Measurements from ENCODE around the gene TMEM14A. TPM values are rescaled to one million over a fixed set of nuclear protein-coding genes. Genes with fewer than 3 reads are reported as not detected.
"Not testable (repeated sequence)": the region's sequence is repeated elsewhere in the genome, so short reads cannot be mapped to it uniquely, and the experiment has no call there.

TMEM14A gene
- total and polyA plus RNA-seq, 4 donors, result 25.3 to 79.3 (median 31.7) TPM

DNA sequence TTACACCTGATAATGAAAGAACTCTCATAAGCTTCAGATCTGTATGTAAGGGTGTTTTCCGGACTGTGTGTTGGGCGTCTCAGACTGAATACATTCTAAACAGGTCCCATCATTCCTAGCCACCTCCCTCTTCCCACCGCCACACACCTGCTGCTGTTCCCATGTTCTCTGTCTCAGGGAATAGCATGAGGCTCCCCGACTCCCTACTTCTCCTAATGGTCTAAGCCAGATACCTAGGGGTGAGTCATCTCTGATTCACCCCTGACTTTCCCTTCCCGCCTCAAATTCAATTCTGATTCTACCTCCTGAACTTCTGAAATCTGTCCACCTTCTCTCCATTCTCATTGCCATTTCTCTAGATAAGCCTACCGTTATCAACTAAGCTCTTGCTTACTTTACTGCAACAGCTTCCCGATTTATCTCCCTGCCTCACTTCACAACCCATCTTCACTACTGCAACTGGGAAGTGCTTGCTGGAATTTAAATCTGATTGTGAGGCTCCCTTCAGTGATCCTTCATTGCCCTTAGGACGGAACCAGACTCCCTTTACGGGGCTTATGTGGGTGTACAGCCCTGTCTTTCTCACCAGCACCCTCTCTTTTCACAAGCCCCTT, 1.6 kb downstream of the TMEM14A start:
- no peaks in the 10 kb centered on the region for H3K4me1 ChIP-seq (ENCODE audit: control insufficient read depth in 1 of 2, insufficient read depth in 2 of 2, low read length in 2 of 2)
- H3K27ac ChIP-seq (ENCODE audit: low read depth in 1 of 2, low read length in 2 of 2), result no peak overlapping the region
- WGBS, 2 donors, result 86 to 93% methylated on average over 9 of the region's 9 CpGs
- H3K4me3 ChIP-seq (ENCODE audit: low read length in 2 of 2), result no peak overlapping the region
- H3K36me3 ChIP-seq (ENCODE audit: control insufficient read depth in 1 of 2, insufficient read depth in 2 of 2, low read length in 1 of 2), result no peaks in the 10 kb centered on the region
- DNase-seq, result no peak
- intact Hi-C loops (cut with DNase I), result no loop called here
- no peaks in the 10 kb centered on the region for H3K27me3 ChIP-seq (ENCODE audit: control insufficient read depth in 1 of 2, insufficient read depth in 2 of 2, low read length in 1 of 2)
- no peaks in the 10 kb centered on the region for H3K9me3 ChIP-seq (ENCODE audit: control insufficient read depth, low read length)
- no peak for ATAC-seq (ENCODE audit: low FRiP score)

DNA sequence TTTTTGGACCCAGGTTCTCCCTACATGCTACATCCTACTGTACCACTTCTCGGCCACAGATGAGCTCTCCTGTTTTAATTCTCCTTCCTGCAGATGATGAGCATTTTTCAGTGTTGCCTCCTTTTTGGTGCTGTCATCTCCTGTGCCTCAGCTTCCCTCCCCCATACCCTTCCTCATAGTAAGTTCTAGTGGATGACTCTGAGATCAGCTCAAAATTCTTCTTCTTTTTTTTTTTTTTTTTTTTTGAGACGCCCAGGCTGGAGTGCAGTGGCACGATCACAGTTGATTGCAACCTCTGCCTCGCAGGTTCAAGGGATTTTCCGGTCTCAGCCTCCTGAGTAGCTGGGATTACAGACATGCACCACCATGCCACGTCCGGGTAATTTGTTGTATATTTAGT, 3.8 kb downstream of the TMEM14A start:
- no peaks in the 10 kb centered on the region for H3K4me1 ChIP-seq (ENCODE audit: control insufficient read depth in 1 of 2, insufficient read depth in 2 of 2, low read length in 2 of 2)
- H3K36me3 ChIP-seq (ENCODE audit: control insufficient read depth in 1 of 2, insufficient read depth in 2 of 2, low read length in 1 of 2), result no peaks in the 10 kb centered on the region
- no peak overlapping the region for H3K4me3 ChIP-seq (ENCODE audit: low read length in 2 of 2)
- H3K27ac ChIP-seq (ENCODE audit: low read depth in 1 of 2, low read length in 2 of 2), result no peak overlapping the region
- no peaks in the 10 kb centered on the region for H3K9me3 ChIP-seq (ENCODE audit: control insufficient read depth, low read length)
- 76 to 85% methylated on average over 7 of the region's 7 CpGs for WGBS, 2 donors
- ATAC-seq (ENCODE audit: low FRiP score) (no peak), DNase-seq (no peak)
- no peaks in the 10 kb centered on the region for H3K27me3 ChIP-seq (ENCODE audit: control insufficient read depth in 1 of 2, insufficient read depth in 2 of 2, low read length in 1 of 2)
- intact Hi-C loops (cut with DNase I), result no loop called here

DNA sequence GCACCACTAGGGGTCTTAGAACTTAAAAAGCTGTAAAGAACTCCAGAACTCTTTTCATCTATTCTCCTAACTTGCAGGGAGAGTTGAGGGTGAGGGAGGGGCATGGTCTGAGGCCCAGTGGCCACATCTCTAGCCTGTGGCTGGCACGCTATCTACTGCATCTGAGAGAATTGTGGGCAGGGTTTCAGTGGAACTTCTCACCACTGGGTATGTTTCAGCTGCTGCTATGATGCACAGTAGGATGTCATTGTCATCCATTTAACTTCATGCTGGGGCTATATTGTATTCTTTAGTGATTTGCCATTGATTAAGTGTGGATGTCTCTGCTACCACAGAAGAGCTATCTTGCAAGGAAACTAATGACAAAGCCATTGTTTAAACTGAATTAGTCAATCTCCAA, 4.5 kb downstream of the TMEM14A start:
- H3K27ac ChIP-seq (ENCODE audit: low read depth in 1 of 2, low read length in 2 of 2), result no peak overlapping the region
- ATAC-seq (ENCODE audit: low FRiP score) (no peak), DNase-seq (no peak)
- intact Hi-C loops (cut with DNase I), result no loop called here
- no peaks in the 10 kb centered on the region for H3K36me3 ChIP-seq (ENCODE audit: control insufficient read depth in 1 of 2, insufficient read depth in 2 of 2, low read length in 1 of 2)
- no peaks in the 10 kb centered on the region for H3K4me1 ChIP-seq (ENCODE audit: control insufficient read depth in 1 of 2, insufficient read depth in 2 of 2, low read length in 2 of 2)
- no peak overlapping the region for H3K4me3 ChIP-seq (ENCODE audit: low read length in 2 of 2)
- no peaks in the 10 kb centered on the region for H3K27me3 ChIP-seq (ENCODE audit: control insufficient read depth in 1 of 2, insufficient read depth in 2 of 2, low read length in 1 of 2)
- WGBS, 2 donors, result 93 to 96% methylated on average over 1 of the region's 1 CpG
- H3K9me3 ChIP-seq (ENCODE audit: control insufficient read depth, low read length), result no peaks in the 10 kb centered on the region

DNA sequence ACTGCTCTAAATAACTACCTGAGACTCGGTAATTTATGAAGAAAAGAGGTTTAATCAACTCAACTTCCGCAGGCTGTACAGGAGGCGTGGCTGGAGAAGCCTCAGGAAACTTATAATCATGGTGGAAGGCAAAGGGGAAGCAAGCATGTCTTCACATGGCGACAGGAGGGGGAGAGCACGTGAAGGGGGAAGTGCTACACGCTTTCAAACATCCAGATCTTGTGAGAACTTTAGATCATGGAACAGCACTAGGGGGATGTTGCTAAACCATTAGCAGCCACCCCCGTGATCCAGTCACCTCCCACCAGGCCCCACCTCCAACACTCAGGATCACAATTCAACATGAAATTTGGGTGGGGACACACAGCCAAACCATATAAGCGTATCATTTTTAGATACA, 5.7 kb downstream of the TMEM14A start:
- DNase-seq; H3K4me1 ChIP-seq (ENCODE audit: control insufficient read depth in 1 of 2, insufficient read depth in 2 of 2, low read length in 2 of 2); ATAC-seq (ENCODE audit: low FRiP score); intact Hi-C loops (cut with DNase I); H3K27me3 ChIP-seq (ENCODE audit: control insufficient read depth in 1 of 2, insufficient read depth in 2 of 2, low read length in 1 of 2); H3K36me3 ChIP-seq (ENCODE audit: control insufficient read depth in 1 of 2, insufficient read depth in 2 of 2, low read length in 1 of 2); H3K27ac ChIP-seq (ENCODE audit: low read depth in 1 of 2, low read length in 2 of 2); H3K4me3 ChIP-seq (ENCODE audit: low read length in 2 of 2); H3K9me3 ChIP-seq (ENCODE audit: control insufficient read depth, low read length): not testable (repeated sequence)
- 86 to 89% methylated on average over 8 of the region's 8 CpGs for WGBS, 2 donors

DNA sequence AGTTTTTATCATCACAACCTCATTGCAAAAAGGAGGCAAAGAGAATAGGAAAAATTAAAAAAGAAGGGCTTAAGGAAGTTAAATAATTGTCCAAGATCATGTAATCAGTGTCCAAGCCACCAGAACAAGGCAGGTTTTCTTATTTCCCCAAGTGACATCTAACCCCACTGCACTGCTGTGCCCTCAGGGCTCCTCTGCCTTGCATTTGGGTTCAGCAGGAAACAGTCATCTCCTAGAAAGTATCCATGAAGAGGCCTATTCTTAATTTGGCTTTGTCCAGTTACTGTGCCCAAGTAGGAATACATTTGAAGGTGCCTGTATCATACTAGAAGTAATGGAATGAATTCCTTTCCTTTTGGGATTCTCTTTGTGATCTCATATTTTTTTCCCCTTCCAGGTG, 10.5 kb downstream of the TMEM14A start:
- no peaks in the 10 kb centered on the region for H3K9me3 ChIP-seq (ENCODE audit: control insufficient read depth, low read length)
- no peaks in the 10 kb centered on the region for H3K27me3 ChIP-seq (ENCODE audit: control insufficient read depth in 1 of 2, insufficient read depth in 2 of 2, low read length in 1 of 2)
- H3K4me1 ChIP-seq (ENCODE audit: control insufficient read depth in 1 of 2, insufficient read depth in 2 of 2, low read length in 2 of 2), result no peaks in the 10 kb centered on the region
- no peak overlapping the region for H3K27ac ChIP-seq (ENCODE audit: low read depth in 1 of 2, low read length in 2 of 2)
- no peak for ATAC-seq (ENCODE audit: low FRiP score)
- no peak overlapping the region for H3K4me3 ChIP-seq (ENCODE audit: low read length in 2 of 2)
- DNase-seq, result no peak
- intact Hi-C loops (cut with DNase I), result no loop called here
- no peaks in the 10 kb centered on the region for H3K36me3 ChIP-seq (ENCODE audit: control insufficient read depth in 1 of 2, insufficient read depth in 2 of 2, low read length in 1 of 2)

DNA sequence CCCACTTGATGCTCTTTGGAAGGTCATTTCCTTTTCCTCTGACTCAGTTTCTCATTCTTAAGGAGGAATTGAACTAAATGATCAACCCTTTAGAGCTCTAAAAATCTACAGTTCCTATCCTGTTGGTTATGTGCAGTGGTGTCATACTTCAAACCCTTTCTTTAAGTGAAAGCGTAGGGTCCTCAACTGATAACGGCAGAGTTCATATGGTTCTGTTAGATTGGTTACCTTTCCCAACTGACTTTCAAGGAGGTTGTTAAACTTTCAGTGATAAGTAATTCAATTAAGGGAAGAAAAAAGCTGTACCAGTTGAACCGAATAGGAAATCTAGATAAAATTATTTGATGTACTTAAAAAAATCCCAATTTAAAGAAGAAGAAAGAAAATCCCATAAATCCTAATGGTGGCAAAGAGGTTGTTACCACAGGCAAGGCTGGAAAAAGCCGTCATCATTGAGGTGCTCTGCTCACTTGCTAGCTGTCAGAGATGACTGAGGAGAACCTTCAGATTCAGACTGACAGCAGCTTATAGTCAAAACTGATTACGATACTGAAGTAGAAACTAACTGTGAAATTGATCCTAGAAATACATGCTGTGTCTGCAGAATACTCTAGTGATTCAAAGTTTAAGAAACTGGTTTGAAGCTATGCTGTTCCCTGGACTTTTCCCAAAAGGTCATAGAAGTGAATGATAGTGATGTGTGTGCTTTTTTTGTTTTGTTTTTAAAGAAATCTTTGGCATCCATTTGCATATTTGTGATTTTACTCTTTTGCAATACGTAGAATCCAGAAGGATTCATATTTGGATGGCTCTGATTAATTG, 16.2 kb downstream of the TMEM14A start:
- whole genome bisulfite sequencing, 2 donors, result 93% methylated on average over 6 of the region's 6 CpGs
- Histone ChIP-seq H3K4me3 (ENCODE audit: low read length in 2 of 2) (no peak overlapping the region), H3K27ac (ENCODE audit: low read depth in 1 of 2, low read length in 2 of 2) (no peak overlapping the region), H3K27me3 (ENCODE audit: control insufficient read depth in 1 of 2, insufficient read depth in 2 of 2, low read length in 1 of 2) (no peaks in the 10 kb centered on the region), H3K36me3 (ENCODE audit: control insufficient read depth in 1 of 2, insufficient read depth in 2 of 2, low read length in 1 of 2) (peaks cover 0 to 1% of the 10 kb centered on the region in 2 donors), H3K9me3 (ENCODE audit: control insufficient read depth, low read length) (no peaks in the 10 kb centered on the region), H3K4me1 (ENCODE audit: control insufficient read depth in 1 of 2, insufficient read depth in 2 of 2, low read length in 2 of 2) (no peaks in the 10 kb centered on the region)
- intact Hi-C loops (cut with DNase I), result no loop called here
- ATAC-seq (ENCODE audit: low FRiP score) (no peak), DNase-seq (no peak)

DNA sequence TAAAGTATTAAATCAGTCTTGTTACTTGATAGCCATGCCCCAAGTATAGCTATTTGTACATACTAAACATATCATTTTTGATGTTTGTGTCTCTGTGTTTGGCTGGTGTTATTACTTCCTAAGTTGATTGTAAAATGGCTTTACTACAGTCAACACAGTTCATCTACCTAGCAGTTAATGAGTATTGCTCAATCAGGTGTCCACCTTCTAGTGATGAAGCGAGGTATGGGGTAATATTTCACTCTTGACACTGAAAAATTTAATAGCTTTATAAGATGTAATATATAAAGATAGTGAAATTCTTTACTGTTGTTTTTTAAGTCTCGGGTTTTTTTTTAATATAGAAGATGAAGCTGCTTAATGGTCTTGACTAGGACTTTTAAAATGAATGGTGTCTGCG, 18.9 kb downstream of the TMEM14A start:
- intact Hi-C loops (cut with DNase I), result no loop called here
- Histone ChIP-seq H3K4me3 (ENCODE audit: low read length in 2 of 2) (no peak overlapping the region), H3K36me3 (ENCODE audit: control insufficient read depth in 1 of 2, insufficient read depth in 2 of 2, low read length in 1 of 2) (peaks cover 0 to 1% of the 10 kb centered on the region in 2 donors), H3K4me1 (ENCODE audit: control insufficient read depth in 1 of 2, insufficient read depth in 2 of 2, low read length in 2 of 2) (no peaks in the 10 kb centered on the region), H3K27ac (ENCODE audit: low read depth in 1 of 2, low read length in 2 of 2) (no peak overlapping the region), H3K9me3 (ENCODE audit: control insufficient read depth, low read length) (no peaks in the 10 kb centered on the region), H3K27me3 (ENCODE audit: control insufficient read depth in 1 of 2, insufficient read depth in 2 of 2, low read length in 1 of 2) (no peaks in the 10 kb centered on the region)
- ATAC-seq (ENCODE audit: low FRiP score) (no peak), DNase-seq (no peak)
- WGBS, 2 donors, result 92 to 94% methylated on average over 3 of the region's 3 CpGs

DNA sequence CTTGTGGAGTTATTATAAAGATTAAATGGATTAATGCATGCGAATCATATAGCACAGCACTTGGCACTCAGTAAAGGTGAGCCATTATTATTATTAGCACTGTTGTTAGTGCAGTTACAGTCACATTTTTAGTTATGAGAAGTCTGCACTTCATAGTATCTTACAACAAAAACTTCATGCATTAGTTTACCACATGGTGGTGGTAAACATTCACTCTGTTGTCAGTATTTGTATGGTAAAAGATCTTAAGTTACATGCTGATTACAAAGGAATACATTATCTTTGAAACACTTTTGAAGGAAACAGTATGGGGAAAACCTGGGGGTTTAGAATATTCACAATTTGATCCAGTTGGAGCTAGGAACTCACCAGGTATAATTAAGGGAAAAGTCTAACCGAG, 20.8 kb downstream of the TMEM14A start:
- Histone ChIP-seq H3K36me3 (ENCODE audit: control insufficient read depth in 1 of 2, insufficient read depth in 2 of 2, low read length in 1 of 2) (peaks cover 0 to 1% of the 10 kb centered on the region in 2 donors), H3K27me3 (ENCODE audit: control insufficient read depth in 1 of 2, insufficient read depth in 2 of 2, low read length in 1 of 2) (no peaks in the 10 kb centered on the region), H3K4me1 (ENCODE audit: control insufficient read depth in 1 of 2, insufficient read depth in 2 of 2, low read length in 2 of 2) (no peaks in the 10 kb centered on the region), H3K27ac (ENCODE audit: low read depth in 1 of 2, low read length in 2 of 2) (no peak overlapping the region), H3K4me3 (ENCODE audit: low read length in 2 of 2) (no peak overlapping the region), H3K9me3 (ENCODE audit: control insufficient read depth, low read length) (no peaks in the 10 kb centered on the region)
- ATAC-seq (ENCODE audit: low FRiP score) (no peak), DNase-seq (no peak)
- intact Hi-C loops (cut with DNase I), result no loop called here
- WGBS, 2 donors, result 81 to 85% methylated on average over 2 of the region's 2 CpGs

DNA sequence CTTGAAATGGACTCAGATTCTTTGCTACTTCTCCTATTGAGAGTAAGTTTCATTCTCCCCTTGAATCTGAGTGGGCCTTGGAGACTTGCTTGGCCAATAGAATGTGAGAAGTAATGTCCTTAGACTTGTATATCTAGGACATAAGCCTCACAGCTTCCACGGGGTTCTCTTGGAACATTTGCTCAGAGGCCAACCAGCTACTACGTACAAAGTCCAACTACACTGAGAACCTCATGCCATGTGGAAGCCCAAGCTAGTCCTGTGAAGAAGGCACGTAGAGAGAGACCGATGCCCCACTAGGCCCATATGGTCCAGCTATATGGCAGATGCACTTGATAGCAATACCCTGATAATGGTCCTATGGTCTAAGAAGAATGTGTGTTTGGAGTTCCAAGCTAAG, 22.9 kb downstream of the TMEM14A start:
- DNase-seq (no peak), ATAC-seq (ENCODE audit: low FRiP score) (no peak)
- H3K4me3 ChIP-seq (ENCODE audit: low read length in 2 of 2), result no peak overlapping the region
- intact Hi-C loops (cut with DNase I), result no loop called here
- H3K4me1 ChIP-seq (ENCODE audit: control insufficient read depth in 1 of 2, insufficient read depth in 2 of 2, low read length in 2 of 2), result no peaks in the 10 kb centered on the region
- no peaks in the 10 kb centered on the region for H3K36me3 ChIP-seq (ENCODE audit: control insufficient read depth in 1 of 2, insufficient read depth in 2 of 2, low read length in 1 of 2)
- no peaks in the 10 kb centered on the region for H3K27me3 ChIP-seq (ENCODE audit: control insufficient read depth in 1 of 2, insufficient read depth in 2 of 2, low read length in 1 of 2)
- no peak overlapping the region for H3K27ac ChIP-seq (ENCODE audit: low read depth in 1 of 2, low read length in 2 of 2)
- WGBS, 2 donors, result 96% methylated on average over 4 of the region's 4 CpGs
- no peaks in the 10 kb centered on the region for H3K9me3 ChIP-seq (ENCODE audit: control insufficient read depth, low read length)

Data from aorta (tissue), 5 donors.